Fibroblast of lung (primary cell): Measurements from ENCODE around the gene ROPN1L.

Experiments
- EZH2 ChIP-seq: IDR thresholded peaks from 2 replicates; pipeline ENCODE4 v1.5.1; 2012; ENCODE audit warnings: low read length, control low read depth, mild to moderate bottlenecking; ENCODE audit errors: missing control alignments
- TF ChIP-seq, protein P1 (sequence below), 2 donors: IDR thresholded peaks in 1 of 2; conservative IDR thresholded peaks in 1 of 2; 1 replicate in 1 of 2; 2 replicates in 1 of 2; pipeline ENCODE4 v1.5.1; 2011 to 2012; ENCODE audit warnings: low read length in 2 of 2, control low read depth in 1 of 2, inconsistent platforms in 1 of 2, low read depth in 1 of 2, mild to moderate bottlenecking in 1 of 2

DNA sequence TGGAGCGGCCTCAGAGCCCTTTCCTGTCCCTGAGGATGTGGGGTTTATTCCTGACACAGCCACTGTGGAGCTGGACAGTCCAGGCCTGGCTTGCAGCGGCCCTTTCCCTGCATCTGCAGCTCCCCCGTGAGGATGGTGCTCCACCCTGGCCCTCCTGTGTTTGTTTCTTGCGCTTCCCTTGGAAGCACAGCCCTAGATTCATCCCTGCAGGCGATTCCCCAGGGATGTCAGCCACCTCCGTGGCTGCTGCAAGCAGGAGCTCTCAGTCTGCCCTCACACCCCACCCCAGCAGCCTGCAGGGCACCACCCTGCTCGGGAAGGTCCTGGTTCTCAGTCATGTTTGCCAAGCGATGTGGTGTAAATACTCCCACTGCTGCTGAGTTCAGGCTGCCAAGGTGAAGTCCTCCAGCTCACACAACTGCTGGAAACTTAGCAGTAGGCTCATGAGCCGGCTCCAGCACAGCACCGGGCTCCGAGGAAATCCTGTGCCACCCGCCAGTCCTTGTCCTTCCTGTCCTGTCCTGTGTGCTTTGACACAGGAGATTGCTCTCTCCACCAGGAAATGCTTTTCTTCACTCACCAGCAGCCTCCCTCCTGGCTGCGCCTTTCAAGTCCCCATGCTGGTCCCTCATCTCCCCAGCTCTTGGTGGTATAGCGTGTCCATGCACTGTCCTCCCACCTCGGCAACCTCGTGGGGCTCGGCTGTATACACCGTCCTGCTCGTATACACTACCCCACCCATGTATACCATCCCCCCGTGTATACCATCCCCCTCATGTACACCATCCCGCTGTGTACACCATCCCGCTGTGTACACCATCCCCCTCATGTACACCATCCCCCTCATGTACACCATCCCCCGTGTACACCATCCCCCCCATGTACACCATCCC lies 16.2 kb downstream of the ROPN1L start:
- TF ChIP-seq, protein P1, sequence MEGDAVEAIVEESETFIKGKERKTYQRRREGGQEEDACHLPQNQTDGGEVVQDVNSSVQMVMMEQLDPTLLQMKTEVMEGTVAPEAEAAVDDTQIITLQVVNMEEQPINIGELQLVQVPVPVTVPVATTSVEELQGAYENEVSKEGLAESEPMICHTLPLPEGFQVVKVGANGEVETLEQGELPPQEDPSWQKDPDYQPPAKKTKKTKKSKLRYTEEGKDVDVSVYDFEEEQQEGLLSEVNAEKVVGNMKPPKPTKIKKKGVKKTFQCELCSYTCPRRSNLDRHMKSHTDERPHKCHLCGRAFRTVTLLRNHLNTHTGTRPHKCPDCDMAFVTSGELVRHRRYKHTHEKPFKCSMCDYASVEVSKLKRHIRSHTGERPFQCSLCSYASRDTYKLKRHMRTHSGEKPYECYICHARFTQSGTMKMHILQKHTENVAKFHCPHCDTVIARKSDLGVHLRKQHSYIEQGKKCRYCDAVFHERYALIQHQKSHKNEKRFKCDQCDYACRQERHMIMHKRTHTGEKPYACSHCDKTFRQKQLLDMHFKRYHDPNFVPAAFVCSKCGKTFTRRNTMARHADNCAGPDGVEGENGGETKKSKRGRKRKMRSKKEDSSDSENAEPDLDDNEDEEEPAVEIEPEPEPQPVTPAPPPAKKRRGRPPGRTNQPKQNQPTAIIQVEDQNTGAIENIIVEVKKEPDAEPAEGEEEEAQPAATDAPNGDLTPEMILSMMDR (conservative IDR thresholded peaks at IDR 0.05 in 1 of 2, IDR thresholded peaks at IDR 0.05 in 1 of 2; ENCODE audit: low read depth in 1 of 2, low read length in 2 of 2) = peak in 1 of 2 donors; percentile 16
- TF ChIP-seq EZH2 = no peak
